H1 (cell line): ENCODE data around the gene CCDC178. TPM values are rescaled to one million over a fixed set of nuclear protein-coding genes. Genes with fewer than 3 reads are reported as not detected.

Experiments used
- CTCF ChIA-PET: fragments of 300-600 bp; sonication (Branson Sonifier 250); formaldehyde crosslinking; loops from one replicate; lab custom pipeline; 2021; ENCODE audit not compliant: partially characterized antibody; lab: Charles Lee
- POLR2A ChIA-PET: fragments of 300-600 bp; sonication (Branson Sonifier 250); formaldehyde crosslinking; loops from one replicate; lab custom pipeline; 2021; ENCODE audit warnings: inconsistent platforms; ENCODE audit not compliant: partially characterized antibody; lab: Charles Lee
- DNase-seq, 2 experiments: peaks; one replicate each; pipeline versions ENCODE4 v3.0.0 to v3.0.0-alpha.2; 2010 to 2022; ENCODE audit warnings: low spot score in 2 of 2, low read depth in 1 of 2, mixed read lengths in 1 of 2
- FAIRE-seq: peaks from 2 replicates; lab custom pipeline; 2011; peaks lifted over from hg19 to GRCh38; lab: Jason Lieb, UNC
- H2AFZ ChIP-seq: 2 replicates; pipeline ENCODE4 v1.8.1; 2012; ENCODE audit warnings: low read length, inconsistent platforms
- H2AK5ac ChIP-seq: 2 replicates; pipeline ENCODE4 v1.6.1; 2013; ENCODE audit warnings: low read depth, low read length
- H2BK120ac ChIP-seq: replicated peaks from 2 replicates; pipeline ENCODE3; 2013; ENCODE audit warnings: low read depth, low read length, inconsistent platforms
- H2BK12ac ChIP-seq: 2 replicates; pipeline ENCODE4 v1.6.1; 2013; ENCODE audit warnings: low read depth, low read length
- H2BK15ac ChIP-seq: 2 replicates; pipeline ENCODE4 v1.6.1; 2013; ENCODE audit warnings: low read length
- H2BK20ac ChIP-seq: 2 replicates; pipeline ENCODE4 v1.6.1; 2013; ENCODE audit warnings: low read length
- H2BK5ac ChIP-seq: 2 replicates; pipeline ENCODE4 v1.6.1; 2013; ENCODE audit warnings: low read depth, low read length
- H3K14ac ChIP-seq: 2 replicates; pipeline ENCODE4 v1.6.1; 2013; ENCODE audit warnings: inconsistent platforms; ENCODE audit not compliant: insufficient read length
- H3K18ac ChIP-seq: 2 replicates; pipeline ENCODE4 v1.6.1; 2013; ENCODE audit warnings: low read length; ENCODE audit errors: extremely low read depth
- H3K23ac ChIP-seq: 2 replicates; pipeline ENCODE4 v1.6.1; 2013; ENCODE audit warnings: inconsistent platforms; ENCODE audit not compliant: insufficient read length
- H3K23me2 ChIP-seq: 2 replicates; pipeline ENCODE4 v1.6.1; 2013; ENCODE audit warnings: low read depth, low read length
- H3K27ac ChIP-seq: 2 replicates; pipeline ENCODE4 v1.6.1; 2011; ENCODE audit warnings: low read depth, low read length, inconsistent platforms
- H3K27me3 ChIP-seq, 4 experiments: replicated peaks in 1 of 4; 1 replicate in 1 of 4; 2 replicates in 3 of 4; pipeline versions ENCODE4 v1.6.1 to v1.8.1; 2011 to 2013; ENCODE audit warnings: low read length in 3 of 4, mild to moderate bottlenecking in 3 of 4, inconsistent platforms in 2 of 4, mixed read lengths in 2 of 4, moderate library complexity in 1 of 4; ENCODE audit not compliant: control insufficient read depth in 3 of 4, insufficient read depth in 3 of 4; ENCODE audit errors: extremely low read depth in 1 of 4
- H3K36me3 ChIP-seq, 4 experiments: 2 replicates each; pipeline versions ENCODE4 v1.6.1 to v1.8.1; 2011 to 2013; ENCODE audit warnings: mild to moderate bottlenecking in 4 of 4, low read length in 3 of 4, moderate library complexity in 2 of 4, control low read depth in 1 of 4, inconsistent platforms in 1 of 4; ENCODE audit not compliant: insufficient read depth in 4 of 4, control insufficient read depth in 2 of 4
- H3K4ac ChIP-seq: replicated peaks from 2 replicates; pipeline ENCODE3; 2013; ENCODE audit warnings: low read length, low read depth, mixed read lengths, inconsistent platforms; ENCODE audit not compliant: insufficient read length
- H3K4me1 ChIP-seq, 4 experiments: replicated peaks in 1 of 4; 1 replicate in 1 of 4; 2 replicates in 3 of 4; pipeline versions ENCODE4 v1.6.1 to v1.8.1; 2011 to 2013; ENCODE audit warnings: low read length in 3 of 4, inconsistent platforms in 2 of 4, mixed read lengths in 1 of 4; ENCODE audit not compliant: insufficient read depth in 4 of 4, control insufficient read depth in 3 of 4
- H3K4me2 ChIP-seq, 2 experiments: 2 replicates each; pipeline versions ENCODE4 v1.6.1 to v1.8.1; 2011 to 2013; ENCODE audit warnings: low read depth in 2 of 2, low read length in 2 of 2, control low read depth in 1 of 2, inconsistent platforms in 1 of 2, mild to moderate bottlenecking in 1 of 2; ENCODE audit not compliant: insufficient read depth in 1 of 2
- H3K4me3 ChIP-seq, 4 experiments: fragments of 200-600, 300-600 bp in 1 of 4; sonication (generic), shearing (Covaris generic), sonication (Bioruptor Twin) in 1 of 4; 2 replicates each; pipeline versions ENCODE4 v1.5.1 to v1.8.1; 2011 to 2016; ENCODE audit warnings: low read length in 4 of 4, low read depth in 3 of 4, control low read depth in 2 of 4, inconsistent platforms in 2 of 4, mild to moderate bottlenecking in 2 of 4, mixed read lengths in 1 of 4, moderate library complexity in 1 of 4; ENCODE audit not compliant: insufficient read depth in 2 of 4; ENCODE audit errors: extremely low read depth in 1 of 4
- H3K56ac ChIP-seq: replicated peaks from 2 replicates; pipeline ENCODE3; 2013; ENCODE audit warnings: low read depth, mild to moderate bottlenecking, mixed read lengths, low read length, inconsistent platforms; ENCODE audit not compliant: insufficient read length
- H3K79me1 ChIP-seq: 2 replicates; pipeline ENCODE4 v1.6.1; 2013; ENCODE audit warnings: low read depth, low read length, control low read depth
- H3K79me2 ChIP-seq, 2 experiments: 2 replicates each; pipeline versions ENCODE4 v1.6.1 to v1.8.1; 2012 to 2013; ENCODE audit warnings: low read length in 2 of 2, mild to moderate bottlenecking in 2 of 2, inconsistent platforms in 1 of 2; ENCODE audit not compliant: insufficient read depth in 2 of 2, control insufficient read depth in 1 of 2
- H3K9ac ChIP-seq, 4 experiments: replicated peaks in 1 of 4; 1 replicate in 1 of 4; 2 replicates in 3 of 4; pipeline versions ENCODE4 v1.6.1 to v1.8.1; 2011 to 2013; ENCODE audit warnings: low read depth in 3 of 4, low read length in 3 of 4, control low read depth in 2 of 4, mild to moderate bottlenecking in 2 of 4, moderate library complexity in 2 of 4, inconsistent platforms in 1 of 4; ENCODE audit errors: extremely low read depth in 1 of 4
- H3K9me3 ChIP-seq, 2 experiments: 2 replicates each; pipeline versions ENCODE4 v1.6.1 to v1.8.1; 2012 to 2013; ENCODE audit warnings: mild to moderate bottlenecking in 2 of 2, moderate library complexity in 2 of 2, control low read depth in 1 of 2, inconsistent platforms in 1 of 2, low read depth in 1 of 2, low read length in 1 of 2, mixed read lengths in 1 of 2; ENCODE audit not compliant: insufficient read depth in 2 of 2
- H4K20me1 ChIP-seq, 2 experiments: replicated peaks in 1 of 2; 2 replicates each; pipeline versions ENCODE3 to v1.8.1; 2011 to 2013; ENCODE audit warnings: inconsistent platforms in 2 of 2, low read length in 2 of 2, mild to moderate bottlenecking in 1 of 2; ENCODE audit not compliant: insufficient read depth in 2 of 2, control insufficient read depth in 1 of 2
- H4K5ac ChIP-seq: 2 replicates; pipeline ENCODE4 v1.6.1; 2013; ENCODE audit warnings: low read length, low read depth, mixed read lengths, inconsistent platforms; ENCODE audit not compliant: insufficient read length
- H4K8ac ChIP-seq: 2 replicates; pipeline ENCODE4 v1.8.0; 2013; ENCODE audit warnings: mild to moderate bottlenecking, moderate library complexity, low read length, inconsistent platforms; ENCODE audit not compliant: insufficient read depth; ENCODE audit errors: extremely low read depth
- H4K91ac ChIP-seq: replicated peaks from 2 replicates; pipeline ENCODE3; 2013; ENCODE audit warnings: low read length, mixed read lengths, inconsistent platforms; ENCODE audit not compliant: insufficient read length
- ZNF274 ChIP-seq: IDR thresholded peaks from 2 replicates; pipeline ENCODE4 v1.7.0; 2012; ENCODE audit warnings: low read length, borderline replicate concordance; ENCODE audit errors: extremely low read depth
- WGBS, 2 experiments: shearing (Covaris generic) in 1 of 2; methylation state at CpG; one replicate each; pipeline versions ENCODE4 v1.1.6 to v1.1.7; 2013 to 2015; ENCODE audit warnings: low lambda C conversion rate in 2 of 2, mixed read lengths in 2 of 2, inconsistent platforms in 1 of 2, low coverage in 1 of 2, missing lambda C conversion rate in 1 of 2; ENCODE audit not compliant: insufficient replicate concordance in 2 of 2, insufficient coverage in 1 of 2, insufficient read length in 1 of 2; ENCODE audit errors: extremely low coverage in 1 of 2, missing lambda C conversion rate in 1 of 2; 5-methylcytosine and 5-hydroxymethylcytosine counted together
- polyA plus RNA-seq, 7 experiments: library from polyadenylated mRNA; depleted of rRNA in 3 of 7; stranded (reverse) in 5 of 7; unstranded in 2 of 7; fragments of >200 nt in 5 of 7; fragments of 200-250 nt in 2 of 7; gene quantifications; 1 replicate in 5 of 7; 2 replicates in 1 of 7; 4 replicates in 1 of 7; pipeline versions ENCODE4 v1.2.1 to v1.2.3, GENCODE V29; 2011 to 2013; ENCODE audit warnings: missing spikeins in 2 of 7, mixed read lengths in 2 of 7
- total RNA-seq: library from RNA; stranded (reverse); fragmentation: NEBNext Ultra II Directional; extraction: Animal tissue kit (Norgen Biotek cat#: 25700); gene quantifications from 2 replicates; pipeline ENCODE4 v1.2.1, GENCODE V29; 2021

CCDC178 gene
- total and polyA plus RNA-seq, 2 of the 8 experiments (the other 6 are each of a cell fraction or from before 2014, with no cell fraction given), result not detected

- TF ChIP-seq ZNF274, result no peak
- TF ChIP-seq, all 59 proteins: peak for 0
- Histone ChIP-seq H2AFZ (no peak overlapping the region), H4K5ac (no peak overlapping the region), H2BK5ac (no peak overlapping the region), H3K56ac (no peak overlapping the region), H4K8ac (no peak overlapping the region), H3K79me1 (no peaks in the 10 kb centered on the region), H3K79me2 (no peaks in the 10 kb centered on the region), H3K23me2 (no peaks in the 10 kb centered on the region), H3K9ac (no peak overlapping the region), H2BK12ac (no peak overlapping the region), H2BK15ac (no peak overlapping the region), H3K9me3 (no peaks in the 10 kb centered on the region), H3K4me2 (no peak overlapping the region), H3K4ac (no peak overlapping the region), H3K18ac (no peak overlapping the region), H3K4me3 (no peak overlapping the region), H3K4me1 (no peaks in the 10 kb centered on the region), H2BK120ac (no peak overlapping the region), H3K23ac (no peak overlapping the region), H4K20me1 (no peaks in the 10 kb centered on the region), H3K36me3 (no peaks in the 10 kb centered on the region), H3K14ac (no peak overlapping the region), H4K91ac (no peak overlapping the region), H2BK20ac (no peak overlapping the region), H2AK5ac (no peak overlapping the region), H3K27ac (no peak overlapping the region), H3K27me3 (no peaks in the 10 kb centered on the region)
- DNase-seq, result no peak
- 83% methylated on average over 2 of the region's 2 CpGs; no CpG with 5 or more reads in 1 of the 2 experiments for WGBS, 2 experiments
- FAIRE-seq, result no peak
- ChIA-PET CTCF (no interaction called here), POLR2A (no interaction called here)
Measured at GRCh38 chr18:32968248-32968647, 472.3 kb downstream of the CCDC178 start.
